Neural crest cell (in vitro differentiated cells): ENCODE results near the gene KCNK5. TPM values are rescaled to one million over a fixed set of nuclear protein-coding genes. Genes with fewer than 3 reads are reported as not detected.

Experiments
- DNase-seq: peaks from one replicate; pipeline ENCODE4 v3.0.0; 2021; ENCODE audit warnings: low read depth, mixed read lengths, low spot score
- H3K27ac Mint-ChIP-seq: one replicate; pipeline ENCODE4 v1.8.0; 2021; ENCODE audit warnings: mild to moderate bottlenecking, mixed read lengths; ENCODE audit not compliant: unreplicated experiment
- H3K27me3 Mint-ChIP-seq: 2 replicates; pipeline ENCODE4 v1.8.0; 2021; ENCODE audit warnings: low read depth, mild to moderate bottlenecking, mixed read lengths
- H3K36me3 Mint-ChIP-seq: 2 replicates; pipeline ENCODE4 v1.8.0; 2021; ENCODE audit warnings: low read depth, mild to moderate bottlenecking, mixed read lengths
- H3K4me1 Mint-ChIP-seq: 2 replicates; pipeline ENCODE4 v1.8.0; 2021; ENCODE audit warnings: mixed read lengths
- H3K4me3 Mint-ChIP-seq: one replicate; pipeline ENCODE4 v1.8.0; 2021; ENCODE audit warnings: mild to moderate bottlenecking, mixed read lengths
- H3K9me3 Mint-ChIP-seq: 2 replicates; pipeline ENCODE4 v1.8.0; 2021; ENCODE audit warnings: mixed read lengths
- total RNA-seq: library from RNA; stranded (reverse); gene quantifications from 2 replicates; pipeline ENCODE4 v1.2.1, GENCODE V29; 2021
- TF ChIP-seq, protein P1 (sequence below): fragments of 200-600 bp; sonication (generic); conservative IDR thresholded peaks from 2 replicates; pipeline ENCODE4 v1.5.0; 2021; ENCODE audit warnings: antibody characterized with exemption, mild to moderate bottlenecking

The KCNK5 gene
- total RNA-seq, 1 donor from 2014 or later = 32.7 TPM

GRCh38 chr6:39192736-39193135, 36.5 kb downstream of the KCNK5 start:
- peak overlapping the region; percentile 86 for H3K4me3 Mint-ChIP-seq
- H3K4me1 Mint-ChIP-seq = peaks cover 54% of the 10 kb centered on the region
- H3K36me3 Mint-ChIP-seq = peaks cover 38% of the 10 kb centered on the region
- H3K9me3 Mint-ChIP-seq = peaks cover 9% of the 10 kb centered on the region
- no peaks in the 10 kb centered on the region for H3K27me3 Mint-ChIP-seq
- peak overlapping the region; percentile 88 for H3K27ac Mint-ChIP-seq
- DNase-seq = no peak
- TF ChIP-seq, protein P1, sequence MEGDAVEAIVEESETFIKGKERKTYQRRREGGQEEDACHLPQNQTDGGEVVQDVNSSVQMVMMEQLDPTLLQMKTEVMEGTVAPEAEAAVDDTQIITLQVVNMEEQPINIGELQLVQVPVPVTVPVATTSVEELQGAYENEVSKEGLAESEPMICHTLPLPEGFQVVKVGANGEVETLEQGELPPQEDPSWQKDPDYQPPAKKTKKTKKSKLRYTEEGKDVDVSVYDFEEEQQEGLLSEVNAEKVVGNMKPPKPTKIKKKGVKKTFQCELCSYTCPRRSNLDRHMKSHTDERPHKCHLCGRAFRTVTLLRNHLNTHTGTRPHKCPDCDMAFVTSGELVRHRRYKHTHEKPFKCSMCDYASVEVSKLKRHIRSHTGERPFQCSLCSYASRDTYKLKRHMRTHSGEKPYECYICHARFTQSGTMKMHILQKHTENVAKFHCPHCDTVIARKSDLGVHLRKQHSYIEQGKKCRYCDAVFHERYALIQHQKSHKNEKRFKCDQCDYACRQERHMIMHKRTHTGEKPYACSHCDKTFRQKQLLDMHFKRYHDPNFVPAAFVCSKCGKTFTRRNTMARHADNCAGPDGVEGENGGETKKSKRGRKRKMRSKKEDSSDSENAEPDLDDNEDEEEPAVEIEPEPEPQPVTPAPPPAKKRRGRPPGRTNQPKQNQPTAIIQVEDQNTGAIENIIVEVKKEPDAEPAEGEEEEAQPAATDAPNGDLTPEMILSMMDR = no peak

GRCh38 chr6:39191236-39191930, 37.9 kb downstream of the KCNK5 start:
- DNase-seq = no peak
- peaks cover 36% of the 10 kb centered on the region for H3K36me3 Mint-ChIP-seq
- peaks cover 49% of the 10 kb centered on the region for H3K4me1 Mint-ChIP-seq
- TF ChIP-seq, protein P1 = no peak
- H3K9me3 Mint-ChIP-seq = peaks cover 9% of the 10 kb centered on the region
- H3K4me3 Mint-ChIP-seq = no peak overlapping the region
- no peaks in the 10 kb centered on the region for H3K27me3 Mint-ChIP-seq
- no peak overlapping the region for H3K27ac Mint-ChIP-seq

GRCh38 chr6:39190545-39191235, 38.6 kb downstream of the KCNK5 start:
- TF ChIP-seq, protein P1 = no peak
- peaks cover 38% of the 10 kb centered on the region for H3K36me3 Mint-ChIP-seq
- DNase-seq = no peak
- H3K4me3 Mint-ChIP-seq = peak overlapping the region; percentile 12
- no peaks in the 10 kb centered on the region for H3K27me3 Mint-ChIP-seq
- H3K4me1 Mint-ChIP-seq = peaks cover 49% of the 10 kb centered on the region
- H3K27ac Mint-ChIP-seq = no peak overlapping the region
- peaks cover 9% of the 10 kb centered on the region for H3K9me3 Mint-ChIP-seq

GRCh38 chr6:39189915-39190544, 39.2 kb downstream of the KCNK5 start:
- DNase-seq = peak; percentile 44
- TF ChIP-seq, protein P1 = peak; percentile 60
- peaks cover 48% of the 10 kb centered on the region for H3K4me1 Mint-ChIP-seq
- H3K36me3 Mint-ChIP-seq = peaks cover 34% of the 10 kb centered on the region
- no peak overlapping the region for H3K27ac Mint-ChIP-seq
- no peaks in the 10 kb centered on the region for H3K27me3 Mint-ChIP-seq
- H3K9me3 Mint-ChIP-seq = peaks cover 9% of the 10 kb centered on the region
- H3K4me3 Mint-ChIP-seq = peak overlapping the region; percentile 12

GRCh38 chr6:39189131-39189530, 40.1 kb downstream of the KCNK5 start:
- Mint-ChIP-seq H3K9me3 (peaks cover 7% of the 10 kb centered on the region), H3K27ac (peak overlapping the region; percentile 83), H3K36me3 (peaks cover 29% of the 10 kb centered on the region), H3K4me1 (peaks cover 39% of the 10 kb centered on the region), H3K27me3 (no peaks in the 10 kb centered on the region), H3K4me3 (no peak overlapping the region)
- no peak for DNase-seq
- TF ChIP-seq, protein P1 = no peak
